NCI-H128 (cell line): ENCODE measurements around the gene STX19.

Experiments used
- DNase-seq: peaks from one replicate; lab custom pipeline; 2025; ENCODE audit not compliant: unreplicated experiment; lab: John Stamatoyannopoulos, UW

Gene STX19

DNA sequence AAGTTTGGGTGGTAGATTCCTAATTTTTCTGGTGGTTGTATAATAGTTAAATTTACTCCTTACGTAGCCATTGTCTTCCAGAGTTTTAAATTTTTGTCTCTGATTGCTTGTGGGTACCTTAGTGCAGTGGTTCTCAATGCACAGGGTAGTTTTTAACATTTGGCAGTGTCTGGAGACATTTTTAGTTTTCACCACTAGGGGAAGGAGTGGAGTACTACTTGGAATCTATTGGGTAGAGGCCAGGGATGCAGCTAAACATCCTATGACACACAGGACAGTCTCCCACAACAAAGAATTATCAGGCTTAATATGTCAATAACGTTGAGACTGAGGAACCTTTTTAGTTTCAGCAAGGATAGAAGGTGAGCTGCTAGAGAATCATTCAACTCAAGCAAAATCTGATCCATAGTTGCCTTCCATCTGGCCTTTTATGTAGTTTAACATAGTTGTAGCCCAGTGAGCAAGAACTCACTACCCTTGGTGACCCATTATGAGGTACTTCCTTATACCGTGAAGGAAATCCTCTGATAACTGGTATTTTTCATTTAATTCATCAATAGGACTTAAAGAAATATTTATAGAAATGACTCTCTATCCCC lies 8.6 kb upstream of the STX19 start:
- no peak for DNase-seq

DNA sequence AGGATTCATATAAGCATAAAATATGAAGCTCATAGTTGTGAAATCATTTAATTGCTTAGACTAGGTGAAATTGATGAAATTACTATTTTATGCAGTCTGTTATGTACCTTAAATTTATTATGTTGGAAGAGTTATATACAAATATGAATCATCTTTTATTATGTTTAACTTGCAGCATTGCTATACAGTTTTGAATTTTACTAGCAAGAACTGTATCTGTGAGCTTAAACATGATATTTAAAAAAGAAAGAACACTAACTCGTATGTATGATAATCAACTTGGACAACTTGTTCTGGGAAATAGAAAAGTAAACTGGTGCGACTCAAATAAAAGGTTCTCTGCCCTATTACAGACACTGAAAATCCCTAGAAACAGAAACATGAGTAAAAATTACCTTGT lies 1.8 kb downstream of the STX19 start:
- no peak for DNase-seq

DNA sequence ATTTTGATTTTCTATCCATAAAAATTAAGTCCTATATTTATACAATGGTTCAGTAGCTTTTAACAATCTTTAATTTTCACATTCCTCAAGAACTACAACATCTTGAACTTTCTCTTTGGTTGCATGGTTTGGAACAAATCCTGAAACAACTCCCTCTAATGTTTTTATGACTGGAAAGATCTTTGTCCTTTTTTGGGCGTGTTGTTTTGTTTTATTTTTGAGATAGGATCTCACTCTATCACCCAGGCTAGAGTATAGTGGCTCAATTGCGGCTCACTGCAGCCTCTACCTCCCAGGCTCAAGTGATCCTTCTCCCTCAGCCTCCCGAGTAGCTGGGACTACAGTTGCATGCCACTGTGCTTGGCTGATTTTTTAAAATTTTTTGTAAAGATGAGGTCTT lies 4.0 kb downstream of the STX19 start:
- no peak for DNase-seq

DNA sequence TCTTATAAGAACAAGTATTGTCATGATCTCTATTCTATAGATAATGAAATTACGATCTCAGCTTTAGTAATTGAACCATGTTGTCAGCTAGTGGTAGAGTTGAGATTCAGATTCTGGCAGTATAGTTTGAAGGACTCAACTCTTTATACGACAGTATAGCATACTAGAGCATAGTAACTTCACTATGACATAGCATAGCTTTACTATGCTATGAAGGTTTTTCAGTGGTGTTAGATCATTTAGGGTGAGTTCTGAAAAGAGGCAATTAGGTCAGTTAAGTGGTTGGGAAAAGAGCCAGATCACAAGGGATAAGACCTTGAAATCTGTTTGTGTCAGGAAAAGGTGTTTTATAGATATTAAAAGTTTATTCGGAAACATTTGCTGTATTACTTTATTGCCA lies 8.1 kb downstream of the STX19 start:
- DNase-seq = no peak

DNA sequence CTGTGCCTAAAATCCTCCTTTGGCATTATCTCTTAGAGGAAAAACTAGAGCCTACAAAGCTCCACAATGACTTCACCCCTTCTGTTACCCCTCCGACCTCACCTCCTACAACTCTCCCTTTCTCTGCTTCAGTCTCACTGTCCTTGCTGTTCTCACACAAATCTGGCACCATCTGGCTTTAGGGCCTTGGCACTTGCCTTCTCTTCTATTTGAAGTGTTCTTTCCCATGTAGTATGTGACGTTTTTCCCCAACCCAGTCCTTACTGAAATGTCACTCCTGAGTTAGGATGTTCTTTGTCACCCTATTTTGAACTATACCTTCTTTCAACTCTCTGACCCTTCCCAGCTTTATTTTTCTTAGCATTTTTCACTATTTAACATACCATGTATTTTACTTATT lies 8.7 kb downstream of the STX19 start:
- no peak for DNase-seq

DNA sequence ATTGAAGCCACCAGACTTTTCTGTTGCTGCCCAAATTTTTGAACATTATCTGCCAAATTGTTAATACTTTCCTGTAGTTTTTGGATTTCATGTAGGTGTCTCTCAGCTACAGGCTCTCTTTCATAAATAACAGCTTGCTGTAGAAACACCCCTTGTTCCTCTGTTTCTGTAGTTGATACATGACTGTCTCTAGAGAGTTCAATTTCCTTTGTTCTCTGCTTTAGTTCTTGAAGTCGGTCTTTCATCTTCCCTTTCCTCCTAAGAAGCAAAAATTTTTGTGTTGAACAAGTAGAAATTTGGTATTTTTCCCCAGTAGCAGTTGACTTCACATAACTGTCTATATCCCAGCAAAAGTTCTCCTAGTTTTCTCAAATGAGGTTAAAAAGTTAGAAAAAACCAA lies 13.4 kb downstream of the STX19 start:
- DNase-seq = no peak

DNA sequence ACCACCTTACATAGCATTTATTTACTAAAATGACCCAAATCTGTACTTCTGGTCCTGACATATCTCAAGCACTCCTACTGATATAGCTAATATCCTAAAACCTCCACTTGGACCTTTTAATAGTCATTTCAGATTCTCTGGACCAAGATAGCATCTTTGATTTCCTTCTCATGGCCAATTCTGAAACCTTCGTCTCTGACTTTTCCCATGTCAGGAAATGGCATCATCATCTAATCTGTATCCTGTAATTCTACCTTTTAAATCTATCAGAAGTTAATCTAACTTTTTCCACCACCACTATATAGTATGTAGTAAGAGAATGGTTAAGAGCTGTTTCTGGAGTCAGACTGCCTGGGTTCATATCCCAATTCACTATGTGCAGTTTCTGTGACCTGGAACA lies 16.2 kb downstream of the STX19 start:
- no peak for DNase-seq

DNA sequence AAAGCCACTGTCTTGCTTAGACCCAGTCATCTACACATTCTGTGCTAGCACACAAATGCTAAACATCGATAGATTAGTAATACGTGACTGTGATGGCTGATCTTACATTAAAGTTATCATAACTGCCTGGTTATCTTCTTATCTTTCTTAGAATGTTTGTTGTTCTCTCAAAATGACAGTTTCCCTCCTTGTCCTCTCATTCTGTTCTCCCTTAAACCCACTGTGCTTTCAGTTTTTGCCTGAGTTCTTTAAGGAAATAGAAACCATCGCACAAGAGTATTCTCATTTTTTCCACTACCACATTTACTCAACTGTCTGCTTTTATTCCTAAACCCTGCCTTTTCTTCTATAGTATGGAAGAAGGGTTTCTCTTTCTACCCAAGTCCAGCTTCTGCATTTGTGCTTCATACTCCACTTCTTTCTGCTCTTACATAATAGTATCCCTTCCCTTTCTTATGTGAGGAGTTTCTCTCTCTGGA lies 17.1 kb downstream of the STX19 start:
- DNase-seq = no peak

DNA sequence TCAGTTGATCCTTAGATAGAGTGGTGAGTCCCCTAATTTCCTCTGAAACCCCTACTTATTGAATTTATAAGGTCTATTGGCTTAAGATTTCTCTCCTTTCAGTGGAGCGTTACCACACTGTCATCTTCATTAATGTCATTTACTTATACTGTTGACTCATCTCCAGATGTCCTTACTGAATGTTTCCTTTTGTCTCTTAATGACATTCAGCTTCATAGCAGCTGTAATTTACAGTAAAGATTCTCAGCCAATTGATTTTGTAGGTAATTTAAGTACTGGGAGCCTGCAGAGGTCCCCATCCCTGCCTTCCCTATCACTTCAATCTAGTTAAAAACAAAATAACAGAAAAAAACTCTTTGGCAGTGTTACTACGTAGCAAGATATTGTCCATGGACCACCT lies 18.8 kb downstream of the STX19 start:
- DNase-seq = no peak

DNA sequence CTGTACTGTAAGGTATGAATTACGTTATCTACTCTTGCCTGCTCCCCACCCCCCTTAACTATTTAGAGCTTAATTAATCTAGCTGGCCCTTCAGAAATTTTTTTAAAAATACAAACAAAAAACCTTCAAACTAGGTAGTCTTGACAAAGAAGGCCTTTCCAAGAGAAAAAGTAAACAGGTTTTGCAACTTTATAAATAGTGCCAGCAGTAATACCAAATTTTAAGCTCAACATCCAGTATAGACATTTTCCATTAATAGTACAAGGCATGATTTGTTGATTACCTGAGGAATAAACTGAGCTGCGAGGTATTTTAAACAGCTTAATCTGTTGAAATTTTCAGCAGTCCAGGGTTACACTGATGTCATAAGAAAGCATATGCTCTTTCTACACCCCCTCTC lies 20.1 kb downstream of the STX19 start:
- no peak for DNase-seq

DNA sequence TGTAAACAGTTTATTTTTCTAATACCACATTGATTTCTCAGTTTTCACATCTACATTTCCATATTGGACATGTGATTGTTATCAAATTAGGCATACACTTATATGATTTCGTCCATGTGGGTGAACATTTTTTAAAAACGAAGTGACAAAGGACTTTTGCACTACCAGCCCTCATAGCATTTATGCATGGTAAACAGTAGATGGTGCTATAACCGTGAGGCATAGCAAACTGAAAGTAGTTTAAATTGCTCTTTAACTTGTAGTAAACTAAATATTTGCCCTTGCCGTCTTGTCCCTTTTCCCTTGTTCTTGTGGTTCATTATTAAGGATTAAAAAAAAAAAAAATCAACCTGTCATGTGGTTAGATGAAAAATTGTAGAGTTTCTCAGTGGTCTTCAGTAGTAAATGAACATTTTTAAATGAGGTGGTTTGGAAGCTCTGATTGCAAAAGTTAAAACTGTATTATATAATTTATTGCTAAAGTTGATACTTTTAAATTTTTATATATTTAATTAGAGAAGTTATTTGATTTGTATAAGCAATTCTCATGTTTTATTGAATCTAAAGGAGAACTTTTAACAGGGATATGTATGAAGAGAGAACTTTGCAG lies 24.0 kb downstream of the STX19 start:
- DNase-seq = peak; percentile 9

DNA sequence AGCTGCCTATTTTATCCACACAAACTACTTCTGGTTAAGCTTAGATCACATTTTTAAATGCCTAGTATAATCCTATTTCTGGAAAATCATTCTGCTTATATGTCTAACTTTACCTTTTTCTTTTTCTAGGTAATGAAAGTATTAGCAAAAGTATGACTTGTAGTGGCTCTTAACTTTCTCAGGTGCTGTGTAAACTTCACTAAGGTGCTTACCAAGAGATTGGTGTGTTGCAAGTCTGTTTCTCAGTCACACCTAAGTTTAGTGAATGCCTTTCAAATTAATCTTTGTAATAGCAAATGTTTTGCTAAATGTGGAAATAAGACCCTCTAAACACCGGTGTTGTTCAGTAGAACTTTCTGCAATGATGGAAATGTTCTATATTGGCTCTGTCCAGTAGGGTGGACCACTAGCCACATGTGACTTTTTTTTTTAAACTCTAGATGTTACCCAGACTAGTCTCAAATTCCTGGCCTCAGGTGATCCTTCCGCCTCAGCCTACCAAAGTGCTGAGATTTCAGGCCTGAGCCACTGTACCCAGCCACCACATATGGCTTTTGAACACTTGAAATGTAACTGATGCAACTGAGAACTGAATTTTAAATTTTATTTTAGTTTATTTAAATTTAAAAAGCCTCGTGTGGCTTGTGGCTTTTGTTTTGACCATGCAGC lies 26.4 kb downstream of the STX19 start:
- no peak for DNase-seq

DNA sequence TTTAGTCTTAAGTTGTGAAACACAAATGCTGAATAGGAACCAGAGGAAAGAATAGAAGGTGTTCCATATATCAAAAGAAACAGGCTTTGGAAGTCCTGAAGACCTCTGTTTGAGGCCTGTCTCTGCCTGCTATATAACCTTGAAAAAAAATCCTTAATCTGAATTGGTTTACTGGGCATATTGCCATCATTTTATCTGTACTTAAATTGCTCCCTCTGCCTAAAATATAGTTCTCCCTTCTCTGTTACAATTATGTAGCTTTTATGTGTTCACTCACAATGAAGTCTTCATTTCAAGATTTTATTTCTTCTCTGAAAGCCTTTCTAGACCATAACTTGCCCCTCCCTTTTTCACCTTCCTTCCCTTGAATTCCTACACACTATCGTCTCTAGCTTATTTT lies 27.2 kb downstream of the STX19 start:
- DNase-seq = no peak

DNA sequence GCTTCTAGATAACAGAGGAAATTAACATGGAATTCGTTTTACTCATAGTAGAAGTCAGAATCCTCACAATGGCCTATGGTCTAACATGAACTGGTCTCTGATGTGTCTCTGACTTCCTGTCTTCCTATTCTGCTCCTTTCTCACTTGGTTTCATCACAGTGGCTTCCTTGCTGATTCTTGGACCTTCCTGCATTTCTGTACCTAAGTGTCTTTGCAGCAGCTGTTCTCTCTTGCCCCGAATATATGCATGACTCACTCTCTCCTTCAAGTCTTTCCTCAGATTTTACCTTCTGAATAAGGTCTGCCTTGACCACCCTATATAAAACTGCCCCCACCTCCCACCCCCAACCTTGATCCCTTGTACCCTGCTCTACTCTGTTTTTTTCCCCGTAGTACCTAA lies 34.3 kb downstream of the STX19 start:
- DNase-seq = no peak

DNA sequence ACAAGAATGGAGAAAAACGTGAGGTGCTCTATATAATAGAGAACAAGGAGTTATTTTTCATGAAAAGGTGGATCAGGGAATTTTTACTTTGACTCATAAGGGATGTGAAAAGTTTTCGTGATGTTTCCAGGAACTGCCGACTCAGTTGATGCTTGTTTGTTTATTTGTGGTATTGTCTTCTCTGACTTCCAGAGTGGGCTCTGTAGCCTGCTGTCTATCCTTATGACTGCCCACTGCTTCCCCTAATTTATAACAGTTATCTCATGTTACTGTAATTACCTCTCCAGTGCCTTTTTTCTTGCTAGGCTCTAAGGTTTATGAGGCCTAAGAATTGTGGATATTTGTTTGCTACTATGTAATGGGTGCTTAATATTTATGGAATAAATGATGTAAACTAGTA lies 36.2 kb downstream of the STX19 start:
- DNase-seq = no peak

DNA sequence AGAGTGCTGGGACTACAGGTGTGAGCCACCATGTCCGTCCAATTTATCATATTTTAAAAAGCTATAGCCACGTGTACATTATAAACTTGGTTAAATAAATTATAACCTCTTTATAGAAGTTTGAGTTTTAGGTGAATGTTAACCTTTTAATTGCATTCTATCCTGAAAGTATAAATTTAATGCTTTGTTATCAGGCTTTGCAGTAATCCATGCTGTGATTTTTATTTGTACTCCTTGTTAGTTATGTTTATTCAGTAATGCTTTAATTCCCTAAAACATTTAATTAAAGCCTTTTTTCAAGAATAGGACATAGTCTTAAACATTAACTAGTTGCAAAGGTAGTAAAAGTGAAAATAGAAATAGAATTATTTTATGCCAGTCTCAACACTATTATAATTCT lies 36.8 kb downstream of the STX19 start:
- no peak for DNase-seq

DNA sequence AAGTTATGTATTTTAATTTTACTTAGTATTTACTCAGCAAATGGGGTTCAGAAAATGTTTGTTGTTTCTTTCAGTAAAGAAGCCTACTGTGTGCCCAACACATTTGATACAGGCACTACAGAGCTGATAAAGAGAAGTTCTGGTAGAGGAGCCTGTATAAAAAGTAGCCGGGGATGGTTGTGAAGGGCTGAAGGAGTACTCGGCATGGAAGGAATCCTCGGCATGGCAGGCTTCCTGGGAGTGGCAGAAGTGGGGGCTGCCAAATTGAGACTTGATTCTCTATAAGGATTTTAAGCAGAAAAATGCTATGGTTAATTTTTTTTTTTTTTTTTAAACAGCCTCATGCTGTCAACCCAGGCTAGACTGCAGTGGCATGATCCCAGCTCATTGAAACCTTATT lies 39.2 kb downstream of the STX19 start:
- DNase-seq = no peak

DNA sequence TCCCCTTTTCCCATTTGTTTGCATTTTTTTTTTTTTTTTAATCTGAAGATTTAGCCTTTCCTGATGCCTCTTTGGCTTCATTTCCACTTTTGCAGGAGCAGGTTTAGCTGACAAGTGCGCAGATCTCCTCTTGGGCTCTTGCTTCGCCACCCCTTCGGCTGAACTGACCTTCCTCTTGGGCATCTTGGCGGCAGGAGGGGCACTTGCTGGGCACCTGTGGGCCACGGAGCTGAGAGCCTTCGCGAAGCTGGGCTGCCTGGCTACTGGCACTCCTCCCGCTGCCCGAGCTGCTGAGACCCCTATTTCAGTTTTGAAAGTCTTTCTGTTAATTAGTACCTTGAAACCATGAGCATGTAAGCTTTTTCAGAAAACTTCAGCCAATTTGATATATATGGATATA lies 39.6 kb downstream of the STX19 start:
- DNase-seq = no peak

DNA sequence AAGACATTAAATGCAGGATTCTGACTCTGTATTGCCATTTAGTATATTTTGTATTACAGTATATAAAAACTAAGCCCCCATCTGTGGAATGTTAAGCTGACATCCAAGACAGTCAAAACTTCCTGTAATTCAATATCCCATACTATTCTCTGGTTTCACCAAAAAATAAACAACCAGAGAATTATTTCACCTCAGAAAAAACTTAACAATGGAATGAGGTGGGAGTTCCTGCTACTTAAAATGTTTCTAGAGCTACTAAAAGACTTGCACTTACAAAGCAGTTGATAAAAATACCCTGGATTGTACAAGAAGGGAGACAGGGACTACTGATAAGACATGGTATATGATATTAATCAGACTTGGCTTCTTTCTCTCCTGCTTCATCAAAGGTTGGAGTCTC lies 40.1 kb downstream of the STX19 start:
- no peak for DNase-seq

DNA sequence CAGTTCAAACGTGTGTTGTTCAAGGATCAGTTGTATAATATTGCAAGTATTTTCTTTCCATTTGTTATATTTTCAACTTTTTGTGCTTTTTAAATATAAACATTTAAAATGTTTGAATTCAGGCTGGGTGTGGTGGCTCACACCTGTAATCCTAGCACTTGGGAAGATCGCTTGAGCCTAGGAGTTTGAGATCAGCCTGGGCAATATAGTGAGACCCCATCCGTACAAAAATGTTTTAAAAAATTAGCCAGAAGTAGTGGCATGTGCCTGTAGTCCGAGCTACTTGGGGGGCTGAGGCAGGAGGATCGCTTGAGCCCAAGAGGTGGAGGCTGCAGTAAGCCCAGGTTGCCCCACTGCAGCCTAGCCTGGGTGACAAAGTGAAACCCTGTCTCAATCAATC lies 43.8 kb downstream of the STX19 start:
- no peak for DNase-seq

DNA sequence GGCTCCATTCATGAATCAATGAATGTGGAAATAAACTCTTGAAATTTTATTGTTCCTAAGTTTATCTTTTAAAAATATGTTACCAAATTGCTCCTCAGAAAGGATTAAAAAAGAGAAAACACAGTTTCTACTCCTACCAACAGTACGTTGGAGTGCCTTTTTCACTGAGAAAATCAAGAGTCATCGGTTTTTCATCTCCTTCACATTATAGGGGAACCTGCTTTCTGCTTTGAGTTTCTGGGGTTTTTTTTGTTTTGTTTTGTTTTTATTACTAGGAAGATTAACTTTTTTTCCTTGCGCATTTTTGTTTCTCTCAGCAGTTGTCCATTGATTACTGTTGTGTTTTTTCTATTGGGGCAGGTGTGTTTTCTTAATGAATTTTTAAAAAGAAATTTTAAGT lies 45.0 kb downstream of the STX19 start:
- no peak for DNase-seq

DNA sequence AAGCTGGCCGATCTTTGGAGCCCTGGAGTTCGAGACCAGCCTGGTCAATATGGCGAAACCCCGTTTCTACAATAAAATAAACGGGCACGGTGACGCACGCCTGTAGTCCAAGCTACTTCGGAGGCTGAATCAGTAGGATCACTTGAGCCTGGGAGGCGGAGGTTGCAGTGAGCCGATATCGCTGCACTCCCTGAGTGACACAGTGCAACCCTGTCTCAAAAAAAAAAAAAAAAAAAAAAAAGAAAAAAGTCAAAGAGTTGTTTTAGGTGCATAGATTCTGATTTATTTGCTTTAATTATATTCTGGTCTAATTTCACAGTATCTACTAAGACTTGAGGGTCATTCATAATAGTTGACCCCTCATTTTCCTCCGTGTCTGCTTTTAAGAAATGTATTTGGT lies 46.7 kb downstream of the STX19 start:
- no peak for DNase-seq
